Nephron (organoid): Measurements from ENCODE around the gene RPLP2.

Source experiments
- H3K27ac Mint-ChIP-seq, 3 experiments: 2 replicates each; pipeline ENCODE4 v1.8.0; 2020; ENCODE audit warnings: mixed read lengths in 3 of 3, mild to moderate bottlenecking in 2 of 3, moderate library complexity in 1 of 3
- H3K27me3 Mint-ChIP-seq: 2 replicates; pipeline ENCODE4 v1.8.0; 2021; ENCODE audit warnings: low read depth, mild to moderate bottlenecking, moderate library complexity, mixed read lengths
- H3K36me3 Mint-ChIP-seq: 2 replicates; pipeline ENCODE4 v1.8.0; 2020; ENCODE audit warnings: low read depth, mixed read lengths
- H3K4me1 Mint-ChIP-seq: 2 replicates; pipeline ENCODE4 v1.8.0; 2020; ENCODE audit warnings: mixed read lengths
- H3K4me3 Mint-ChIP-seq, 3 experiments: 2 replicates each; pipeline ENCODE4 v1.8.0; 2020; ENCODE audit warnings: mild to moderate bottlenecking in 3 of 3, mixed read lengths in 3 of 3, moderate library complexity in 2 of 3
- H3K9me3 Mint-ChIP-seq: 2 replicates; pipeline ENCODE4 v1.8.0; 2020; ENCODE audit warnings: mixed read lengths
- TF ChIP-seq, protein P1 (sequence below), 3 experiments: fragments of 200-600 bp; sonication (generic); IDR thresholded peaks; one replicate each; pipeline ENCODE4 v1.5.0; 2021; ENCODE audit warnings: antibody characterized with exemption in 3 of 3; ENCODE audit not compliant: unreplicated experiment in 3 of 3

Gene RPLP2

DNA sequence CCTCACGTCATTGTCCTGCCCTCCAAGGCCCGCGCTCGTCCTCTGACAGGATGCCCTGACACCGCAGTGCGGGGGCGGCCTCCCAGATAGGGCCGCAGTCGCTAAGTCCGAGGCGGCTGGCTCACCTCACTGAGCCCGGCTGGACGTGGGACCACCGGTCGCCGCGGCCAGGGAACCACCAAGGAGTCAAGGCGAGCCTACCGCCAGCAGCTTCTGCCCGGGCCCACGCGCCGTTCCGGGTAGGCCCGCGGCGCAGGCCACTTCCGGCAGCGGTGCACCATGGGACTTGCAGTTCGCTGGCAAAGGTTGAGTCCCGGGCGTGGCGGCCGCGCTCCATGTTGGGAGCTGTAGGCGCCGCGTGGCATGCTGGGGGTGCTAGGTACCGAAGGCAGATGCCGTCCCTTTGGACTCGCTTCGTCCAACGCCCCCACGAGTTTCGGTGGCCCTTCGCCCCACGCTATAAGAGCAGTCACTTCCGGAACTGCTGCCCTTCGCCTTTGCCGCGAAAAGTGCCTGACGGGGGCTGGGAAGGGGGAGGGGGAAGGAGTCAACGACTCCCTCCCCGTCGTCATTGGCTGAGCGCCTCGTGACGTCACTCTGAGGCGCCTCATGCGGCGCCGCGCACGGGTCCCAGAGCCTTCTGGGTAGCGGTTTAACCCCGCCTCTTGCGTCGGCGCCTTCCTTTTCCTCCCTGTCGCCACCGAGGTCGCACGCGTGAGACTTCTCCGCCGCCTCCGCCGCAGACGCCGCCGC is at the start of gene RPLP2:
RPLP2 (plus strand) TSS at position 681 of the 753 bp plus-strand sequence. CDS start 268 bp downstream, outside the sequence.
- H3K27me3 Mint-ChIP-seq: no peaks in the 10 kb centered on the region
- H3K27ac Mint-ChIP-seq: peak within 1 kb of the TSS; percentile 99 to 100 (median 99)
- peaks cover 20% of the 10 kb centered on the region for H3K4me1 Mint-ChIP-seq
- no peaks in the 10 kb centered on the region for H3K9me3 Mint-ChIP-seq
- TF ChIP-seq, protein P1, sequence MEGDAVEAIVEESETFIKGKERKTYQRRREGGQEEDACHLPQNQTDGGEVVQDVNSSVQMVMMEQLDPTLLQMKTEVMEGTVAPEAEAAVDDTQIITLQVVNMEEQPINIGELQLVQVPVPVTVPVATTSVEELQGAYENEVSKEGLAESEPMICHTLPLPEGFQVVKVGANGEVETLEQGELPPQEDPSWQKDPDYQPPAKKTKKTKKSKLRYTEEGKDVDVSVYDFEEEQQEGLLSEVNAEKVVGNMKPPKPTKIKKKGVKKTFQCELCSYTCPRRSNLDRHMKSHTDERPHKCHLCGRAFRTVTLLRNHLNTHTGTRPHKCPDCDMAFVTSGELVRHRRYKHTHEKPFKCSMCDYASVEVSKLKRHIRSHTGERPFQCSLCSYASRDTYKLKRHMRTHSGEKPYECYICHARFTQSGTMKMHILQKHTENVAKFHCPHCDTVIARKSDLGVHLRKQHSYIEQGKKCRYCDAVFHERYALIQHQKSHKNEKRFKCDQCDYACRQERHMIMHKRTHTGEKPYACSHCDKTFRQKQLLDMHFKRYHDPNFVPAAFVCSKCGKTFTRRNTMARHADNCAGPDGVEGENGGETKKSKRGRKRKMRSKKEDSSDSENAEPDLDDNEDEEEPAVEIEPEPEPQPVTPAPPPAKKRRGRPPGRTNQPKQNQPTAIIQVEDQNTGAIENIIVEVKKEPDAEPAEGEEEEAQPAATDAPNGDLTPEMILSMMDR (IDR thresholded peaks at IDR 0.05; ENCODE audit: unreplicated experiment in 3 of 3): no peak
- peaks cover 22% of the 10 kb centered on the region for H3K36me3 Mint-ChIP-seq
- peak within 1 kb of the TSS; percentile 90 to 94 (median 92) for H3K4me3 Mint-ChIP-seq

DNA sequence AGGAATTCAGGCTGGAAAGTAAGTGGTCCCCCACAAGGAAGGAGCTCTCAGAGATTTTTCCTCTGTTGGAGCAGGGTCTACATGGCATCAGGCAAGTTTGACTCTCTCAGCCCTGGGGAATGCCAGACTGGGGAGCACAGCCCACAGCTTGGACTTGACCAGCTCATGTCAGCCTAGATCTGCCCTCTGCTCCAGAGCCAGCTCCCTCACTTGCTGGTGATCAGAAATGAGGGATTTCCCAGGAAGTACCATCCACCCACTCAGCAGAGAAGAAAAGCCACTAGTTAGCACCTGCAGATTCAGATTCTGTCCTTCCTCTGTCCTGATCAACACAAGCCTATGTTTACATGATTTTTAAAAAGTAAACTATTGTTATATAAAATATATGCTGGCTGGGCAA is 49.5 kb upstream of the RPLP2 start:
- H3K9me3 Mint-ChIP-seq: no peaks in the 10 kb centered on the region
- H3K4me3 Mint-ChIP-seq: no peak overlapping the region
- TF ChIP-seq, protein P1 (IDR thresholded peaks at IDR 0.05; ENCODE audit: unreplicated experiment in 3 of 3): no peak
- H3K36me3 Mint-ChIP-seq: peaks cover 36% of the 10 kb centered on the region
- no peak overlapping the region for H3K27ac Mint-ChIP-seq
- H3K4me1 Mint-ChIP-seq: no peaks in the 10 kb centered on the region
- H3K27me3 Mint-ChIP-seq: no peaks in the 10 kb centered on the region

DNA sequence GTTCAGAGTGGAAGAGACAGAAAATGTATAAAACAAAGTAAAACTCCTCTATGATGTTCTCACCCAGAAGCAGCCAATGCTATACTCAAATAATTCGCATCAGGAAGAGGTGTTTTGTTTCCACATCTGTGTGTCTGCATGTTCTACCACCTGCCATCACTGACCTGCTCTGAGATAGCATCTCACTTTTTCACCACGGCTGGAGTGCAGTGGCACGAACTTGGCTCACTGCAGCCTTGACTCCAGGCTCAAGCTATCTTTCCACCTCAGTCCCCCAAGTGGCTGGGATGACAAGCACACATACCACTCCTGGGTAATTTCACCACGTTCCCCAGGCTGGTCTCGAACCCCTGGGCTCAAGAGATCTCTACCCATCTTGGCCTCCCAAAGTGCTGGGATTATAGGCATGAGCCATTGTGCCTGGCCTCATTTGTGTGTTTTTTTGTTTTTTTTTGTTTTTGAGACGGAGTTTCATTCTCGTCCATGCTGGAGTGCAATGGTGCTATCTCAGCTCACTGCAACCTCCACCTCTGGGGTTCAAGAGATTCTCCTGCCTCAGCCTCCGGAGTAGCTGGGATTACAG is 48.1 kb upstream of the RPLP2 start:
- Mint-ChIP-seq H3K27me3 (no peaks in the 10 kb centered on the region), H3K9me3 (no peaks in the 10 kb centered on the region), H3K4me3 (no peak overlapping the region), H3K27ac (no peak overlapping the region), H3K4me1 (no peaks in the 10 kb centered on the region), H3K36me3 (peaks cover 39% of the 10 kb centered on the region)
- TF ChIP-seq, protein P1 (IDR thresholded peaks at IDR 0.05; ENCODE audit: unreplicated experiment in 3 of 3): no peak

DNA sequence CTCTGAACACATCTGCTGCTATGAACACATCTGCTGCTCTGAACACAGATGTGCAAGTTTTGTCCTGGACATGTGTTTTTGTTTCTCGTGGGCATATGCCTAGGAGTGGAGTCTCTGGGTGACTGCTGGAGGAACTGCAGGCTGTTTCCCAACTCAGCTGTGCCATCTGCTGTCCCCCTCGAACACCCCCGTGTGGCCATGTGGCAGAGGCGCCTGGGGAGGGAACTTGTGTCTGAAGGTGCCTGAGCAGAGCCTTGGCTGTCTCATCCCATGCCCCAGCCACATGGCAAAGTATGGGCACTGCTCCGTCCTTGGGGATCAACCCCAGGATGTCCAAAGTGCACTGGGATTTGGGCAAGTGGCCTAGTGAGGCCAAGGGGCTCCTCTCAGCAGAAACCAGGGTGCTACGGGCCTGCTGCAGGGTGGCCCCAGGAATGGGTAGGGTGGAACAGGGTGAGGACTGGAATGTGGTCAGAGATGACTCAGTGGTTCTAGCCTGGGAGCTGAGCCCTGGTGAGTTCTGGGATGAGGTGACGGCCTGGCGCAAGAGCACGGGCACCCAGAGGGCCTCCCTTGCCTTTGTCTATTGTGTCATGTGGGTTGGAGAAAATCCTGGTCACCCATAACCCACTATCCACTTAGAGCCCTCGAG is 47.2 kb upstream of the RPLP2 start:
- no peak overlapping the region for H3K27ac Mint-ChIP-seq
- no peaks in the 10 kb centered on the region for H3K9me3 Mint-ChIP-seq
- H3K36me3 Mint-ChIP-seq: peaks cover 38% of the 10 kb centered on the region
- no peaks in the 10 kb centered on the region for H3K27me3 Mint-ChIP-seq
- TF ChIP-seq, protein P1 (IDR thresholded peaks at IDR 0.05; ENCODE audit: unreplicated experiment in 3 of 3): no peak
- no peak overlapping the region for H3K4me3 Mint-ChIP-seq
- no peaks in the 10 kb centered on the region for H3K4me1 Mint-ChIP-seq

DNA sequence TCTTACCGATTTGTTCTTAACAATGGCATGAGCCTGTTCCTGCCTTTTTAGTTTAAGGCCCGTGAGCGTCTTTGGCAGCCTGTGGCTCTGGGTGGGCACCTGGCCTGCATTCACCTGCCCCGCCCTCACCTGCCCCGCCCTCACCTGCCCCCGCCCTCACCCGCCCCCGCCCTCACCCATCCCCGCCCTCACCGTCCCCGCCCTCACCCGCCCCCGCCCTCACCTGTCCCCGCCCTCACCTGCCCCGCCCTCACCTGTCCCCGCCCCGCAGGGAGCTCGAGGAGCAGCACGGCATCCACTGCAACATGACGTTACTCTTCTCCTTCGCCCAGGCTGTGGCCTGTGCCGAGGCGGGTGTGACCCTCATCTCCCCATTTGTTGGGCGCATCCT is 46.7 kb upstream of the RPLP2 start:
- H3K4me1 Mint-ChIP-seq: no peaks in the 10 kb centered on the region

More for the DNA sequence above, 46.7 kb upstream of the RPLP2 start:
- no peaks in the 10 kb centered on the region for H3K27me3 Mint-ChIP-seq
- H3K4me3 Mint-ChIP-seq: no peak overlapping the region
- H3K36me3 Mint-ChIP-seq: peaks cover 35% of the 10 kb centered on the region
- TF ChIP-seq, protein P1 (IDR thresholded peaks at IDR 0.05; ENCODE audit: unreplicated experiment in 3 of 3): no peak
- no peak overlapping the region for H3K27ac Mint-ChIP-seq
- no peaks in the 10 kb centered on the region for H3K9me3 Mint-ChIP-seq
